HepG2 (cell line): ENCODE results near the gene ERV3-1. TPM values are rescaled to one million over a fixed set of nuclear protein-coding genes. Genes with fewer than 3 reads are reported as not detected.

Experiments used
- ATM ChIP-seq: fragments of 450-650 bp; IDR thresholded peaks from 2 replicates; pipeline ENCODE4 v1.7.1; 2017; ENCODE audit warnings: mild to moderate bottlenecking, borderline replicate concordance
- ELF3 ChIP-seq: IDR thresholded peaks from 2 replicates; pipeline ENCODE4 v1.6.1; 2016; ENCODE audit warnings: missing genetic modification reagents, missing compliant biosample characterization
- FOSL2 ChIP-seq: sonication (generic); formaldehyde crosslinking; IDR thresholded peaks from 2 replicates; pipeline ENCODE4 v1.4.0; 2020; ENCODE audit warnings: missing genetic modification reagents
- IRF1 ChIP-seq: sonication (generic); formaldehyde crosslinking; IDR thresholded peaks from 2 replicates; pipeline ENCODE4 v1.4.0; 2020; ENCODE audit warnings: low read depth, mild to moderate bottlenecking, missing genetic modification reagents
- KLF12 ChIP-seq: sonication (generic); formaldehyde crosslinking; IDR thresholded peaks from 2 replicates; pipeline ENCODE4 v1.4.0; 2020; ENCODE audit warnings: missing genetic modification reagents, borderline replicate concordance
- NRL ChIP-seq: sonication (generic); formaldehyde crosslinking; IDR thresholded peaks from 2 replicates; pipeline ENCODE4 v1.5.0; 2020; ENCODE audit warnings: missing genetic modification reagents, mild to moderate bottlenecking, moderate library complexity, borderline replicate concordance
- POGZ ChIP-seq: sonication (generic); formaldehyde crosslinking; IDR thresholded peaks from 2 replicates; pipeline ENCODE4 v1.4.0; 2020; ENCODE audit warnings: mild to moderate bottlenecking, missing genetic modification reagents
- REPIN1 ChIP-seq: sonication (generic); formaldehyde crosslinking; IDR thresholded peaks from 2 replicates; pipeline ENCODE4 v1.8.0; 2022; ENCODE audit warnings: missing genetic modification reagents, low read depth, mild to moderate bottlenecking, borderline replicate concordance
- RNF219 ChIP-seq: sonication (generic); formaldehyde crosslinking; IDR thresholded peaks from 2 replicates; pipeline ENCODE4 v1.5.0; 2020; ENCODE audit warnings: mild to moderate bottlenecking, missing genetic modification reagents
- SALL2 ChIP-seq: sonication (generic); formaldehyde crosslinking; IDR thresholded peaks from 2 replicates; pipeline ENCODE4 v1.8.1; 2023; ENCODE audit warnings: mild to moderate bottlenecking, missing genetic modification reagents, inconsistent platforms
- SNAPC2 ChIP-seq: sonication (generic); formaldehyde crosslinking; IDR thresholded peaks from 2 replicates; pipeline ENCODE4 v1.8.1; 2022; ENCODE audit warnings: mild to moderate bottlenecking, missing genetic modification reagents
- SNAPC5 ChIP-seq: sonication (generic); formaldehyde crosslinking; IDR thresholded peaks from 2 replicates; pipeline ENCODE4 v1.8.1; 2023; ENCODE audit warnings: mild to moderate bottlenecking, missing genetic modification reagents, borderline replicate concordance
- WIZ ChIP-seq: sonication (generic); formaldehyde crosslinking; IDR thresholded peaks from 2 replicates; pipeline ENCODE4 v1.5.1; 2020; ENCODE audit warnings: mild to moderate bottlenecking, missing genetic modification reagents
- ZKSCAN8 ChIP-seq: IDR thresholded peaks from 2 replicates; pipeline ENCODE4 v1.6.1; 2016; ENCODE audit warnings: borderline replicate concordance, missing genetic modification reagents, missing compliant biosample characterization
- ZNF180 ChIP-seq: sonication (generic); formaldehyde crosslinking; IDR thresholded peaks from 2 replicates; pipeline ENCODE4 v1.4.0; 2020; ENCODE audit warnings: low read depth, missing genetic modification reagents, borderline replicate concordance
- ZNF354B ChIP-seq: sonication (generic); formaldehyde crosslinking; IDR thresholded peaks from 2 replicates; pipeline ENCODE4 v1.8.0; 2022; ENCODE audit warnings: mild to moderate bottlenecking, missing genetic modification reagents
- ZNF414 ChIP-seq: sonication (generic); formaldehyde crosslinking; IDR thresholded peaks from 2 replicates; pipeline ENCODE4 v1.5.0; 2020; ENCODE audit warnings: missing genetic modification reagents
- ZNF441 ChIP-seq: sonication (generic); formaldehyde crosslinking; IDR thresholded peaks from 2 replicates; pipeline ENCODE4 v1.7.0; 2021; ENCODE audit warnings: missing genetic modification reagents, borderline replicate concordance
- ZNF770 ChIP-seq: sonication (generic); formaldehyde crosslinking; IDR thresholded peaks from 2 replicates; pipeline ENCODE4 v1.5.0; 2020; ENCODE audit warnings: mild to moderate bottlenecking, missing genetic modification reagents
- ZNF891 ChIP-seq: sonication (generic); formaldehyde crosslinking; IDR thresholded peaks from 2 replicates; pipeline ENCODE4 v1.5.0; 2020; ENCODE audit warnings: mild to moderate bottlenecking, missing genetic modification reagents
- polyA plus RNA-seq, 8 experiments: library from polyadenylated mRNA; depleted of rRNA in 3 of 8; stranded (reverse) in 7 of 8; unstranded in 1 of 8; fragments of >200 nt; fragmentation: Illumina TruSeq in 4 of 8; extraction: Trizol in 4 of 8; gene quantifications; 2 replicates each; pipeline versions ENCODE4 v1.2.1 to v1.2.3, GENCODE V29; 2011 to 2016; ENCODE audit warnings: low read depth in 4 of 8, missing spikeins in 1 of 8, mixed read lengths in 1 of 8; ENCODE audit not compliant: insufficient read depth in 1 of 8
- total RNA-seq, 5 experiments: library from RNA; depleted of rRNA; stranded (reverse); fragments of >200 nt; fragmentation: Illumina TruSeq; extraction: Trizol; gene quantifications; 2 replicates each; pipeline ENCODE4 v1.2.3, GENCODE V29; 2016; ENCODE audit warnings: low read depth in 1 of 5
- TF ChIP-seq, protein P1 (sequence below): sonication (generic); formaldehyde crosslinking; IDR thresholded peaks from 2 replicates; pipeline ENCODE4 v1.4.0; 2020; ENCODE audit warnings: missing genetic modification reagents, mild to moderate bottlenecking, borderline replicate concordance

ERV3-1 gene
- total and polyA plus RNA-seq, 2 of the 13 experiments (the other 11 are each of a cell fraction or from before 2014, with no cell fraction given), result 20.4 to 86.3 TPM

- peak; percentile 98 for TF ChIP-seq ZNF770 (CRISPR knock-in tag)
- 0 out of 2 replicates have a peak, but pooled peaks have one; percentile 47 for TF ChIP-seq NRL (CRISPR knock-in tag)
- TF ChIP-seq KLF12 (CRISPR knock-in tag), result no peak
- no peak for TF ChIP-seq ZKSCAN8 (CRISPR knock-in tag)
- TF ChIP-seq ZNF891, result no peak
- no peak for TF ChIP-seq SNAPC5 (CRISPR knock-in tag)
- no peak for TF ChIP-seq RNF219
- no peak for TF ChIP-seq ZNF441 (CRISPR knock-in tag)
- TF ChIP-seq ELF3 (CRISPR knock-in tag), result 0 out of 2 replicates have a peak, but pooled peaks have one; percentile 4
- no peak for TF ChIP-seq ZNF354B (CRISPR knock-in tag)
- peak; percentile 60; the same call in 1 of the 2 replicates for TF ChIP-seq POGZ (CRISPR knock-in tag)
- TF ChIP-seq ATM, result no peak
- TF ChIP-seq ZNF414 (CRISPR knock-in tag), result no peak
- no peak for TF ChIP-seq SNAPC2
- no peak for TF ChIP-seq WIZ (CRISPR knock-in tag)
- TF ChIP-seq IRF1 (CRISPR knock-in tag), result no peak
- TF ChIP-seq ZNF180 (CRISPR knock-in tag), result no peak
- peak; percentile 63; the same call in 1 of the 2 replicates for TF ChIP-seq REPIN1
- 0 out of 2 replicates have a peak, but pooled peaks have one; percentile 31 for TF ChIP-seq SALL2 (CRISPR knock-in tag)
- TF ChIP-seq, protein P1, sequence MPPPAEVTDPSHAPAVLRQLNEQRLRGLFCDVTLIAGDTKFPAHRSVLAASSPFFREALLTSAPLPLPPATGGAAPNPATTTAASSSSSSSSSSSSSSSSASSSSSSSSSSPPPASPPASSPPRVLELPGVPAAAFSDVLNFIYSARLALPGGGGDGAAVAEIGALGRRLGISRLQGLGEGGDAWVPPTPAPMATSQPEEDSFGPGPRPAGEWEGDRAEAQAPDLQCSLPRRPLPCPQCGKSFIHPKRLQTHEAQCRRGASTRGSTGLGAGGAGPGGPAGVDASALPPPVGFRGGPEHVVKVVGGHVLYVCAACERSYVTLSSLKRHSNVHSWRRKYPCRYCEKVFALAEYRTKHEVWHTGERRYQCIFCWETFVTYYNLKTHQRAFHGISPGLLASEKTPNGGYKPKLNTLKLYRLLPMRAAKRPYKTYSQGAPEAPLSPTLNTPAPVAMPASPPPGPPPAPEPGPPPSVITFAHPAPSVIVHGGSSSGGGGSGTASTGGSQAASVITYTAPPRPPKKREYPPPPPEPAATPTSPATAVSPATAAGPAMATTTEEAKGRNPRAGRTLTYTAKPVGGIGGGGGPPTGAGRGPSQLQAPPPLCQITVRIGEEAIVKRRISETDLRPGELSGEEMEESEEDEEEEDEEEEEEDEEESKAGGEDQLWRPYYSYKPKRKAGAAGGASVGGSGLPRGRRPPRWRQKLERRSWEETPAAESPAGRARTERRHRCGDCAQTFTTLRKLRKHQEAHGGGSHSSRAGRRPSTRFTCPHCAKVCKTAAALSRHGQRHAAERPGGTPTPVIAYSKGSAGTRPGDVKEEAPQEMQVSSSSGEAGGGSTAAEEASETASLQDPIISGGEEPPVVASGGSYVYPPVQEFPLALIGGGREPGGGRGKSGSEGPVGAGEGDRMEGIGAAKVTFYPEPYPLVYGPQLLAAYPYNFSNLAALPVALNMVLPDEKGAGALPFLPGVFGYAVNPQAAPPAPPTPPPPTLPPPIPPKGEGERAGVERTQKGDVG (CRISPR knock-in tag), result no peak
- no peak for TF ChIP-seq FOSL2
Measured at GRCh38 chr7:64946772-64947171, 59.7 kb downstream of the ERV3-1 start (continued).
